Ectodermal cell (in vitro differentiated cells): ENCODE measurements around the gene HNRNPU.

Experiments
- H3K27ac ChIP-seq: 2 replicates; pipeline ENCODE4 v1.7.0; 2013; ENCODE audit warnings: mild to moderate bottlenecking, low read depth, low read length; ENCODE audit not compliant: insufficient read depth, poor library complexity, severe bottlenecking
- H3K27me3 ChIP-seq: 2 replicates; pipeline ENCODE4 v1.7.0; 2013; ENCODE audit warnings: mild to moderate bottlenecking, low read length; ENCODE audit not compliant: insufficient read depth, control insufficient read depth, poor library complexity, severe bottlenecking
- H3K36me3 ChIP-seq: one replicate; pipeline ENCODE4 v1.7.0; 2013; ENCODE audit warnings: low read length; ENCODE audit not compliant: control insufficient read depth, insufficient read depth
- H3K4me1 ChIP-seq: one replicate; pipeline ENCODE4 v1.7.0; 2013; ENCODE audit warnings: low read length; ENCODE audit not compliant: control insufficient read depth, insufficient read depth
- H3K4me3 ChIP-seq: 2 replicates; pipeline ENCODE4 v1.7.0; 2013; ENCODE audit warnings: low read depth, low read length, control low read depth; ENCODE audit not compliant: insufficient read depth
- H3K9me3 ChIP-seq: 2 replicates; pipeline ENCODE4 v1.7.0; 2013; ENCODE audit warnings: mild to moderate bottlenecking, low read length, moderate library complexity; ENCODE audit not compliant: control insufficient read depth
- WGBS, 2 experiments: methylation state at CpG; one replicate each; pipeline ENCODE4 v1.1.7; 2013; ENCODE audit warnings: missing lambda C conversion rate in 2 of 2; 5-methylcytosine and 5-hydroxymethylcytosine counted together

HNRNPU gene

GRCh38 chr1:244854166-244854565 is 10.2 kb downstream of the HNRNPU start:
- H3K36me3 ChIP-seq: peaks cover 72% of the 10 kb centered on the region
- WGBS, 2 experiments: 95 to 96% methylated on average over 4 to 5 of the region's 5 CpGs

DNA sequence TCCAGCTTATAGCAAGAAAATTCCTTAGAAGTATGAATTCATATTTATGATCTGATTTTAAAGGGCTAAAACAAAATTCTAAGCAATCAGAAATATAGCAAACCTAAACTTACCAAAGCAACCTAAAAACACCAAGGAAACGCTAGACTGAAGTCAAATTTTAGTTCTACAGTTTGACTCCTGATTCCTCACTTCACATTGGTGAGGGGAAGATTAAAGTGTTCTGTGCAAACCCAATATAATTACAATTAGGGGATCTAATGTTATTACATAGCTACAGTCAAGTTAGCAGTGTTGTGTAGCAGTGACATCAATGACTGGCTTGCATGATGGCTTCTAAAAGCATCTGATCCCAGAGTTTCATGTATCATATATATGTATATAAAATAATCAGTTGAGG is 11.6 kb downstream of the HNRNPU start:
- no peak overlapping the region for H3K27ac ChIP-seq
- H3K36me3 ChIP-seq: peaks cover 62% of the 10 kb centered on the region
- no peaks in the 10 kb centered on the region for H3K4me1 ChIP-seq
- H3K4me3 ChIP-seq: no peak overlapping the region
- H3K27me3 ChIP-seq: no peaks in the 10 kb centered on the region
- no peaks in the 10 kb centered on the region for H3K9me3 ChIP-seq
- WGBS, 2 experiments: 71 to 100% methylated on average over 1 of the region's 1 CpG

More at GRCh38 chr1:244854166-244854565, 10.2 kb downstream of the HNRNPU start:
- Histone ChIP-seq H3K27me3 (no peaks in the 10 kb centered on the region), H3K27ac (no peak overlapping the region), H3K9me3 (no peaks in the 10 kb centered on the region), H3K4me3 (no peak overlapping the region), H3K4me1 (no peaks in the 10 kb centered on the region)

GRCh38 chr1:244851546-244852231 is 12.7 kb downstream of the HNRNPU start:
- no peaks in the 10 kb centered on the region for H3K4me1 ChIP-seq
- no peak overlapping the region for H3K27ac ChIP-seq
- H3K27me3 ChIP-seq: no peaks in the 10 kb centered on the region
- peaks cover 55% of the 10 kb centered on the region for H3K36me3 ChIP-seq
- no peaks in the 10 kb centered on the region for H3K9me3 ChIP-seq
- WGBS, 2 experiments: 90 to 100% methylated on average over 2 of the region's 4 CpGs
- no peak overlapping the region for H3K4me3 ChIP-seq

- Histone ChIP-seq H3K27ac (no peak overlapping the region), H3K9me3 (no peaks in the 10 kb centered on the region), H3K4me1 (no peaks in the 10 kb centered on the region), H3K27me3 (no peaks in the 10 kb centered on the region), H3K36me3 (peaks cover 52% of the 10 kb centered on the region), H3K4me3 (no peak overlapping the region)
- 96 to 100% methylated on average over 2 of the region's 2 CpGs for WGBS, 2 experiments
Observed at GRCh38 chr1:244850896-244851295, 13.4 kb downstream of the HNRNPU start.

DNA sequence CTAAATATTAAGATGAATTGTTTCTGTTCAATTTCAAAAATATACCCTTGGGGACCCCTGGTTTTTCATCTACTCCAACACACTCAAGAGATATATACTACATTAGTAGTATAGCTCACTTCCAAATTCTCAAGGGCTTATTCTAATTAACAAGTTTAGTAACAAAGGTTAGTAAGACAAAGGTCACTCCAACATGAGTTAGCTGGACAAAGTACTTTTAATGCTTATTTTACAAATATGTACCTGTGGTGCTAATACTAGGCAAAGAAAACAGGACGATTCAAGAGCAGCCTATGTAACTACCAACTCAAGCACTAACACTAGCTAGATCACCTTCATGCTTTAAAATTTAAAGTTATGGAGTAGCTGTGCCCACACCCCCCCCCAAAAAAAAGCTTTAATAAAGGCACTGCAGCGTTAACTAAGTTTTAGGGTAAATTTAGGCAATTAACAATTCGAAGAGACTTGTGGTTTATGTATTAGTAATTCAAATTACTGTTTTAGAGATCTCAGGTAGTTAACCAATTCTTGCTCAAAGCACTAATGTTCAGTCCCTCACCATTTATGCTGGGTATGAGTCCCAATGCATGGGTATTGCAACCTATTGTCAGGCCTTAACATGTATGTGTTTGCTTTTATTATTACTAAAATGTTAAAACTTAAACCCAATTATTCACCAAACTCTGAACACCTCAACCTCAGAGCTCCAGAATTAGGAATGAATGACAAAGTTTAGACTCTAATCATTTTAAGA is 14.1 kb downstream of the HNRNPU start:
- H3K4me3 ChIP-seq: no peak overlapping the region
- peaks cover 46% of the 10 kb centered on the region for H3K36me3 ChIP-seq
- no peaks in the 10 kb centered on the region for H3K9me3 ChIP-seq
- no peak overlapping the region for H3K27ac ChIP-seq
- no peaks in the 10 kb centered on the region for H3K27me3 ChIP-seq
- whole genome bisulfite sequencing, 2 experiments: 91 to 100% methylated on average over 3 of the region's 3 CpGs
- H3K4me1 ChIP-seq: no peaks in the 10 kb centered on the region

GRCh38 chr1:244849189-244849866 is 15.0 kb downstream of the HNRNPU start:
- H3K27ac ChIP-seq: no peak overlapping the region
- H3K27me3 ChIP-seq: no peaks in the 10 kb centered on the region
- WGBS, 2 experiments: 100% methylated on average over 1 of the region's 1 CpG; no CpG with 5 or more reads in 1 of the 2 experiments
- H3K4me1 ChIP-seq: no peaks in the 10 kb centered on the region
- H3K4me3 ChIP-seq: no peak overlapping the region
- peaks cover 46% of the 10 kb centered on the region for H3K36me3 ChIP-seq
- no peaks in the 10 kb centered on the region for H3K9me3 ChIP-seq

GRCh38 chr1:244846653-244847052 is 17.7 kb downstream of the HNRNPU start:
- Histone ChIP-seq H3K27me3 (no peaks in the 10 kb centered on the region), H3K4me3 (no peak overlapping the region), H3K4me1 (no peaks in the 10 kb centered on the region), H3K36me3 (peaks cover 29% of the 10 kb centered on the region), H3K9me3 (no peaks in the 10 kb centered on the region), H3K27ac (no peak overlapping the region)
- WGBS, 2 experiments: 94 to 96% methylated on average over 6 of the region's 6 CpGs

DNA sequence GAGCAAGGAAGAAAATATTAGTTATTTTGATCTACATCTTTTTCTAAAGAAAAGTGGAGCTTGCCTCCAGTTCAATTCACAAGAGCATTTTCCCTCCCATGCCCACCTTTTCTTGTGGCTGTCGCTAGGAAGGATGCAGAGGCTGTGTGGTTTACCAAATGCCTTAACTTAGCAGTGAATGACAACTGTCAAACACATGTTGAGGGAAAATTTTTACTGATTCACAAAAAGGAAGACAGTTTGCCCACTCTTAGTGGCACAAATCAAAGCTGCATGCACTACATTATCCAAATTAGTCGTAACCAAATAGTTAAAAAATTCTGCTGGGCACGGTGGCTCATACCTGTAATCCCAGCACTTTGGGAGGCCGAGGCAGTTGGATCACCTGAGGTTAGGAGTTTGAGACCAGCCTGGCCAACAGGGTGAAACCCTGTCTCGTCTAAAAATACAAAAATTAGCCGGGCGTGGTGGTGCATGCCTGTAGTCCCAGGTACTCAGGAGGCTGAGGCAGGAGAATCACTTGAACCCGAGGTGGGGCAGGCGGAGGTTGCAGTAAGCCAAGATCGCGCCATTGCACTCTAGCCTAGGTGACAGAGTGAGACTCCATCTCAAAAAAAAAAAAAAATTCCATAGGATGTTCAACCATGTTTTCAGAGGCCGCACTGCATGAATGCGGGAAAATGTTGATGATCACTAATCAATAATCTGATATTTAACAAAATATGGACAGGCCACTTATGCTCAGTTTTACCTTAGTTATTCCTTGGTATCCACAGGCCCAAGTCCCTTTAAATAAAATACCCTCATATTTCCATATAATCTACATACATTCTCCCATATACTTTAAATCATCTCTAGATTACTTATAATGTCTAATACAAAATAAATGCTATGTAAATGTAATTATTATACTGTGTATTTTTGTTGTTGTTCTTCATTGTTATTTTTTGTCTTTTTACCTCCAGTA is 19.9 kb downstream of the HNRNPU start:
- Histone ChIP-seq H3K4me1 (no peaks in the 10 kb centered on the region), H3K36me3 (peaks cover 24% of the 10 kb centered on the region), H3K27ac (no peak overlapping the region), H3K9me3 (no peaks in the 10 kb centered on the region), H3K4me3 (no peak overlapping the region), H3K27me3 (no peaks in the 10 kb centered on the region)
- 95 to 97% methylated on average over 13 of the region's 13 CpGs for WGBS, 2 experiments

DNA sequence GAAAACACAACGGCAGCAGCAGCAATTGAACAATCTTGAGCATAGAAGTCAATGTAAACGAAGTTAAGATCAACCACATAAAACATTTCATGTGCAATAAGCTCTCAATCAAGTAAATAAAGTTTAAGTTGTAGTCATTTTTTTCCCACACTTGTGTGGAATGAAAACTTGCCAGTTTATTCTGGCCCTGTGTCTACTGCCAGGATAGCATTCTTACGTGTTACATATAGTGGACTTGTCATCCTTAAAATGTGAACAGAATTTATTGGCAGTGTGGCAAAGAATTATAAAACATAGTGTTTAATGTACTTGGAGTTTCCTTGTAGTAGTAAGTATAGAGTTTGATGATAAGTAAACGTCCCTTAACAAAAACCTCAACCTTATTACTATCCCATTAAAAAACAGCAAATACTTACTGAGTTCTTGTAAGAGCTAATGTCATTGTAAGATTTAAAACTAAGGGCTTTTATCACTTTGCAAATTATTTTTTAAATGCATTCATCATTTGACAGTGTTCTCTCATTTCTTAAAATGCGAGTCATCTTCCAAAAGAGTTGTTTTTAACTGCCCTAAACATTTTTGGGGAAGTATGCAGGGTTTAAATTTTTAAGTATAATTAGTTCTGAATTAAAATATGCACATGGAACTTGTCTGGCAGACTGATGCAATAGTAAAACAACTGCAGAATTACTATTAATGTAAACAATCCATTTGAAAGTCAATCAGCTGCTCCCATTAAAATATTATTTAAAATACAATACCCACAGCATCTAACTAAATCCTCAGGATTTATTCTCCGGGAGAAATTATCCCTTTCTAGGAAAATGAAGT is 21.0 kb downstream of the HNRNPU start:
- Histone ChIP-seq H3K27me3 (no peaks in the 10 kb centered on the region), H3K9me3 (no peaks in the 10 kb centered on the region), H3K4me3 (no peak overlapping the region), H3K27ac (no peak overlapping the region), H3K36me3 (peaks cover 24% of the 10 kb centered on the region), H3K4me1 (no peaks in the 10 kb centered on the region)
- 90 to 98% methylated on average over 2 to 5 of the region's 6 CpGs for WGBS, 2 experiments
